ENCODE data around the gene PATJ. TPM values are rescaled to one million over a fixed set of nuclear protein-coding genes. Genes with fewer than 3 reads are reported as not detected.

PATJ gene
- total and polyA plus RNA-seq, 8 donors: 27.6 to 58.8 (median 38.8) TPM

DNA sequence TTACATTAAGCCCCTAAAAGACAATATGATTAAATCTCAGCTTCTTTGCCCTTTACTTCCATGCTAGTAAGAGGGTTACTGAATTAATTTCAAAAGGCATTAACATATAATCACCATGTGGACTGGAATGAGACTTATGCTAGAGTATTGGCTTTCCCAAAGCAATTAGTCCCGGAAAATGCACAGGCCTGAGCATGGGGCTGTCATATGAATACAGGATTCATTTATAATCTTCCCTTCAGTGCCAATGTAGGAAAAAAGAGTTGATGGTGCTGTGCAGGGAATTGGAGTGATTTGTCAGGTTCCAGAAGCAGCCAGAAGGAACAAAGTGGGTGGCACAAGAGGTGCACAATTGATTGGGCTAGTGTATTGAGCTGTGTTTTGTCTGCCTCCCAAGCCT lies 253.4 kb downstream of the PATJ start:
- Histone ChIP-seq H3K4me3 (no peak overlapping the region), H3K9me3 (no peaks in the 10 kb centered on the region), H3K36me3 (peaks cover 0 to 6% of the 10 kb centered on the region in 2 donors), H3K4me1 (no peaks in the 10 kb centered on the region), H3K27me3 (no peaks in the 10 kb centered on the region), H3K27ac (no peak overlapping the region)
- TF ChIP-seq, protein P1, sequence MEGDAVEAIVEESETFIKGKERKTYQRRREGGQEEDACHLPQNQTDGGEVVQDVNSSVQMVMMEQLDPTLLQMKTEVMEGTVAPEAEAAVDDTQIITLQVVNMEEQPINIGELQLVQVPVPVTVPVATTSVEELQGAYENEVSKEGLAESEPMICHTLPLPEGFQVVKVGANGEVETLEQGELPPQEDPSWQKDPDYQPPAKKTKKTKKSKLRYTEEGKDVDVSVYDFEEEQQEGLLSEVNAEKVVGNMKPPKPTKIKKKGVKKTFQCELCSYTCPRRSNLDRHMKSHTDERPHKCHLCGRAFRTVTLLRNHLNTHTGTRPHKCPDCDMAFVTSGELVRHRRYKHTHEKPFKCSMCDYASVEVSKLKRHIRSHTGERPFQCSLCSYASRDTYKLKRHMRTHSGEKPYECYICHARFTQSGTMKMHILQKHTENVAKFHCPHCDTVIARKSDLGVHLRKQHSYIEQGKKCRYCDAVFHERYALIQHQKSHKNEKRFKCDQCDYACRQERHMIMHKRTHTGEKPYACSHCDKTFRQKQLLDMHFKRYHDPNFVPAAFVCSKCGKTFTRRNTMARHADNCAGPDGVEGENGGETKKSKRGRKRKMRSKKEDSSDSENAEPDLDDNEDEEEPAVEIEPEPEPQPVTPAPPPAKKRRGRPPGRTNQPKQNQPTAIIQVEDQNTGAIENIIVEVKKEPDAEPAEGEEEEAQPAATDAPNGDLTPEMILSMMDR (IDR thresholded peaks at IDR 0.05): no peak
- DNase-seq (no peak), ATAC-seq (no peak)
- intact Hi-C loops (cut with DNase I): no loop called here

DNA sequence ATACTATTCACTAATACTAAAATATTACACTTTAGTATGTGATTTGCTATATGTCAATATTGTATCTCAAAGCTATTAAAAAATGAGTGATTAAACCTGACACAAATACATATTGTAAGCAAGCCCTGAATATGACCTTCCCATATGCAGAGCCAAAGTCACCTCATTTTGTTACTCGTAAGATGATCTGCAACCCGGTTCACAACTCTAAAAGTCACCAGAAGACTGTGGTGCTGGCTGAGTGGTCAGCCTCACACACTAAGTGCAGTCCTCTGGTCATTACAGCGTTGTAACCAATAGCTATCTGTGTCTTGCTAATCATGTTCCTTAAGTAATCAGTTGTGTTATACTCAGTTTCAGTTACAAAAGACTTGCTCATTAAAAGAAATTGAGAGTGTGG lies 254.8 kb downstream of the PATJ start:
- Histone ChIP-seq H3K9me3 (no peaks in the 10 kb centered on the region), H3K36me3 (peaks cover 0 to 6% of the 10 kb centered on the region in 2 donors), H3K27me3 (no peaks in the 10 kb centered on the region), H3K4me3 (no peak overlapping the region), H3K4me1 (no peaks in the 10 kb centered on the region), H3K27ac (no peak overlapping the region)
- ATAC-seq (no peak), DNase-seq (no peak)
- TF ChIP-seq, protein P1 (IDR thresholded peaks at IDR 0.05): no peak
- intact Hi-C loops (cut with DNase I): no loop called here

DNA sequence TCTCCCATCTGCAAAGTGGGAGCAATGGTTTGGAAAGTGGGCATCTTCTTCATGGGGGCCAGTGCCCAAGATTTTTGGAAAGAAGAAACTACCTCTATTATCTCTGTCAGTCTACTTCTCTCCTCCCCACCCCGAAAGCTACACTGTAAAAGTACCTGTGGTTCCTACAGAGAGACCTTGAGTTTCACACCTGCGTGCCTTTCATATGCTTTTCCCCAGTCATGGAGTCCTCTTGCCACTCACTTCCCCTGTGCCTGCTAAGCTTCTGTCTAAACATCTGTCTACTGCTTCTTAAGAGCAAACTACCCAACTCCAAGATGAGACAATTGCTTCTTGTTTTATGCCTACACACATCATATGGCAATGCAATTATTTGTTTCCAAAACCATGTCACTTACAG lies 261.5 kb downstream of the PATJ start:
- Histone ChIP-seq H3K9me3 (no peaks in the 10 kb centered on the region), H3K27ac (no peak overlapping the region), H3K4me3 (no peak overlapping the region), H3K4me1 (no peaks in the 10 kb centered on the region), H3K27me3 (no peaks in the 10 kb centered on the region), H3K36me3 (no peaks in the 10 kb centered on the region)
- no peak for DNase-seq
- intact Hi-C loops (cut with DNase I): no loop called here
- TF ChIP-seq, protein P1 (IDR thresholded peaks at IDR 0.05): no peak
- ATAC-seq: no peak

DNA sequence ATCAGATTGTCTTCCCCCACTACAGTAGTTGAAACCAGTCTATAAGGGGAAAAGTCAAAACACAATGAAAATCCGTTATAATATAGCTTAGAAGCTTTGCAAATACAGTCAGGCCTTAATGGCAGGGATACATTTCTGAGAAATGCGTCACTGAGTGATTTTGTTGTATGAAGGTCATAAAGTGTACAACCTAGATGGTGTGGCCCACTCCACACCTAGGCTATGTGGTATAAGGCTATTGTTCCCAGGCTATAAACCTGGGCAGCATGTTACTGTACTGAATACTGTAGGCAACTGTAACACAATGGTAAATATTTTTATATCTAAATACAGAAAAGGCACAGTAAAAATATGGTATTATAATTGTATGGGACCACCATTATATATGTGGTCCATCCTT lies 264.4 kb downstream of the PATJ start:
- Histone ChIP-seq H3K4me1 (no peaks in the 10 kb centered on the region), H3K4me3 (no peak overlapping the region), H3K27me3 (no peaks in the 10 kb centered on the region), H3K36me3 (no peaks in the 10 kb centered on the region), H3K9me3 (no peaks in the 10 kb centered on the region), H3K27ac (no peak overlapping the region)
- ATAC-seq (no peak), DNase-seq (no peak)
- TF ChIP-seq, protein P1 (IDR thresholded peaks at IDR 0.05): no peak
- intact Hi-C loops (cut with DNase I): no loop called here

DNA sequence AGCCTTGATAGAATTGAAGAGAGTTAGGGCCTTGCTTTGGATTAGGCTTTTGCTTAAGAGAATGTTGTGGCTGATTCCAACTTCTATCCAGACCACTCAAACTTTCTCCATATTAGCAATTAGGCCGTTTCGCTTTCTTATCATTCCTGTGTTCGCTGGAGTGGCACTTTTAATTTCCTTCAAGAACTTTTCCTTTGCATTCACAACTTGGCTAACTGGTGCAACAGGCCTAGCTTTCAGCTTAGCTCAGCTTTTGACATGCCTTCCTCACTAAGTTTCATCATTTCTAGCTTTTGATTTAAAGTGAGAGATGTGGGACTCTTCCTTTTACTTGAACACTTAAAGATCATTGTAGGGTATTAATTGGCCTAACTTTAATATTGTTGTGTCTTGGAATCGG lies 268.7 kb downstream of the PATJ start:
- Histone ChIP-seq H3K36me3 (no peaks in the 10 kb centered on the region), H3K4me1 (no peaks in the 10 kb centered on the region), H3K9me3 (no peaks in the 10 kb centered on the region), H3K27ac (no peak overlapping the region), H3K4me3 (no peak overlapping the region), H3K27me3 (no peaks in the 10 kb centered on the region)
- ATAC-seq (peak; percentile 70), DNase-seq (peak in 2 of 4 donors; percentile 12 to 55)
- TF ChIP-seq, protein P1 (IDR thresholded peaks at IDR 0.05): no peak
- intact Hi-C loops (cut with DNase I): no loop called here
